T-helper 17 cell (primary cell): ENCODE measurements around the gene NDUFAF2. TPM values are rescaled to one million over a fixed set of nuclear protein-coding genes. Genes with fewer than 3 reads are reported as not detected.

Experiments used
- ATAC-seq: fragments of 150-1000 bp; cut with Tn5 transposase; 2 replicates; pipeline ENCODE4 v1.10.0; 2021; ENCODE audit warnings: mild to moderate bottlenecking, moderate library complexity
- DNase-seq, 3 donors: peaks; one replicate each; pipeline versions ENCODE4 v3.0.0 to v3.0.0-alpha.2; 2020 to 2021
- H3K9me3 ChIP-seq: one replicate; pipeline ENCODE4 v1.7.0; 2013; ENCODE audit warnings: low read length, mild to moderate bottlenecking; ENCODE audit not compliant: control insufficient read depth, poor library complexity, severe bottlenecking
- H3K27ac Mint-ChIP-seq: one replicate; pipeline ENCODE4 v1.8.0; 2022; ENCODE audit warnings: mild to moderate bottlenecking, moderate library complexity, mixed read lengths
- H3K27me3 Mint-ChIP-seq: one replicate; pipeline ENCODE4 v1.8.0; 2022; ENCODE audit warnings: mixed read lengths
- H3K36me3 Mint-ChIP-seq: one replicate; pipeline ENCODE4 v1.8.0; 2022; ENCODE audit warnings: low read depth, mixed read lengths
- H3K4me1 Mint-ChIP-seq: one replicate; pipeline ENCODE4 v1.8.0; 2022; ENCODE audit warnings: mild to moderate bottlenecking, mixed read lengths
- H3K4me3 Mint-ChIP-seq: one replicate; pipeline ENCODE4 v1.8.0; 2022; ENCODE audit warnings: mild to moderate bottlenecking, moderate library complexity, mixed read lengths
- total RNA-seq, 4 donors: library from RNA in 2 of 4; stranded (reverse) in 2 of 4; gene quantifications; one replicate each; pipeline ENCODE4 v1.2.3 and lab custom pipeline; 2022 to 2026

Gene NDUFAF2
- total RNA-seq, 2 donors from 2014 or later, result 10.5 to 14.5 TPM

DNA sequence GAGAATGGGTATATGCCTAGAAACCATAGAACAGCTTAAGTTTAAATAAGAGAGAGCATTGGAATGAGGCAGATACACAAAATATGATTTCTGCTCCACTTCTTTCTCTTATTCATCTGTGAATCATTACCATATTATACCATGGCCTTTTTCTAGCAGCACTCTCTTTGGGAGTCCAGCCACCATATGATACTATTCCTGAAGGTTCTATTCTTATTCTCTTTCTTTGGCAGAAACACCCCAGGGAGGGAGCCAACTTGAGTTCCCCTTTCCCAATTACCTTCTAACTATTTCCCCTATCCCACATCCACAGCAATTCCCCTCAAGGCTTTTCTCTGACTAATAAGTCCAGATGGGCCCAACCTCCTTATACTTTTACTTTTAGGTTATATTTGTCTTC lies 55.9 kb downstream of the NDUFAF2 start:
- no peaks in the 10 kb centered on the region for H3K9me3 ChIP-seq
- Mint-ChIP-seq H3K4me3 (no peak overlapping the region), H3K27ac (no peak overlapping the region), H3K27me3 (no peaks in the 10 kb centered on the region), H3K4me1 (peaks cover 2% of the 10 kb centered on the region), H3K36me3 (peaks cover 2% of the 10 kb centered on the region)
- no peak for ATAC-seq
- DNase-seq, result no peak

- Mint-ChIP-seq H3K4me1 (peaks cover 2% of the 10 kb centered on the region), H3K36me3 (peaks cover 2% of the 10 kb centered on the region), H3K27me3 (no peaks in the 10 kb centered on the region), H3K4me3 (no peak overlapping the region), H3K27ac (no peak overlapping the region)
- no peaks in the 10 kb centered on the region for H3K9me3 ChIP-seq
- DNase-seq (no peak), ATAC-seq (no peak)
Measured at GRCh38 chr5:61001647-61002046, 56.6 kb downstream of the NDUFAF2 start.

DNA sequence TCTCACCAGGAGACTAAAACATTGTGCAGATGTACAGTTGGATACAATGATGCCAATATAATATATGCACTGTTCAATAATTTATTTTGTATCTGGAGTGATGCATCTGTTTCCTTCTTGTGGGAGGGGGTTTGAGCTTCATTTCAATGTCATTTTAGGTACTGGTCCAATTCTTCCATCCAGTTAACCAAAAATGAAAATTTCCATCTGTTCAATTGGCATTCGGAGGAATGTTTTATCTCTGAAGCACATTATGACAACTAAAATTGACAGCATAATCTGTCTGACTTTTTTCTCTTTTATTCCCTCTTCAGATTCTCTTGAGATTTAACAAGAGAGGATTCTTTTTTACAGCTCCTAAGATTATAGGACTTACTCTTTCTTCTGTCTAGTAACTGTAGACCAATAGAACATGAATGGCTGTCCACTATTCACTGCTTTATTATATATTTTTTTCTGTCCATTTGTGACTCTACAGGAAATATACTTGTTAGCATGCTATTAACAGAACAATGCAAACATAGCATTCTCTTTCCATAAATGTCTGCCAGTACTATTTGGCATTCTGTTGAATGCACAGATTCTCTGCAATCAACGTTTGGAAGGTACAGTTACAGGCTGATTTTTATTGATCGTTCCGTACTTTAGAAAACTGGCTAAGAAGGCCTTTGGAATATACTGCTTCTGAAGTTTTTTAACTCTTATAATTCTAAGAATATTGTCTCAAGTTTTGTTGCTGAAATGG lies 57.8 kb downstream of the NDUFAF2 start:
- no peak for ATAC-seq
- no peaks in the 10 kb centered on the region for H3K27me3 Mint-ChIP-seq
- peaks cover 2% of the 10 kb centered on the region for H3K36me3 Mint-ChIP-seq
- no peaks in the 10 kb centered on the region for H3K9me3 ChIP-seq
- no peak overlapping the region for H3K27ac Mint-ChIP-seq
- peaks cover 3% of the 10 kb centered on the region for H3K4me1 Mint-ChIP-seq
- no peak for DNase-seq
- H3K4me3 Mint-ChIP-seq, result no peak overlapping the region

DNA sequence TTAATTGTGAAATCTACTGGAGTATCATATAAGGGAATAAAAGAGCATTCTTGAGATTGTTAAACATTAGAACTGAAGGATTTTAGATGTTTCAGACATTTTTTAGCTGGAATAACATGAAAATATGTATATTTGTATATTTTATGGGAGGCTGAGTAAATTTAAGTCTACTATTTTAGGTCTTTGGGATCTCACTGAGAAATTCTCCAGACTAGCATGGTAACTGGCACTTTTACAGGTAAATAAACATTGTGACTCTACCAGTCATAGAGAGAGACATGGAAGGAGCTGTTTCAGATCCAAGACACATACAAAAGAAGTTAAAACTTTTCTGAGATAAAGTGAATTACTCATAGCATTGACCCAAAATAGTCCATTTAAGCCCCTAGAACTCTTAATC lies 59.4 kb downstream of the NDUFAF2 start:
- H3K9me3 ChIP-seq, result no peaks in the 10 kb centered on the region
- Mint-ChIP-seq H3K27me3 (no peaks in the 10 kb centered on the region), H3K4me3 (no peak overlapping the region), H3K36me3 (peaks cover 2% of the 10 kb centered on the region), H3K4me1 (peaks cover 7% of the 10 kb centered on the region), H3K27ac (no peak overlapping the region)
- ATAC-seq (no peak), DNase-seq (no peak)

GRCh38 chr5:61009907-61010306 lies 64.9 kb downstream of the NDUFAF2 start:
- Mint-ChIP-seq H3K27ac (no peak overlapping the region), H3K4me3 (no peak overlapping the region), H3K36me3 (no peaks in the 10 kb centered on the region), H3K27me3 (no peaks in the 10 kb centered on the region), H3K4me1 (peaks cover 5% of the 10 kb centered on the region)
- H3K9me3 ChIP-seq, result no peaks in the 10 kb centered on the region
- ATAC-seq (no peak), DNase-seq (no peak)

DNA sequence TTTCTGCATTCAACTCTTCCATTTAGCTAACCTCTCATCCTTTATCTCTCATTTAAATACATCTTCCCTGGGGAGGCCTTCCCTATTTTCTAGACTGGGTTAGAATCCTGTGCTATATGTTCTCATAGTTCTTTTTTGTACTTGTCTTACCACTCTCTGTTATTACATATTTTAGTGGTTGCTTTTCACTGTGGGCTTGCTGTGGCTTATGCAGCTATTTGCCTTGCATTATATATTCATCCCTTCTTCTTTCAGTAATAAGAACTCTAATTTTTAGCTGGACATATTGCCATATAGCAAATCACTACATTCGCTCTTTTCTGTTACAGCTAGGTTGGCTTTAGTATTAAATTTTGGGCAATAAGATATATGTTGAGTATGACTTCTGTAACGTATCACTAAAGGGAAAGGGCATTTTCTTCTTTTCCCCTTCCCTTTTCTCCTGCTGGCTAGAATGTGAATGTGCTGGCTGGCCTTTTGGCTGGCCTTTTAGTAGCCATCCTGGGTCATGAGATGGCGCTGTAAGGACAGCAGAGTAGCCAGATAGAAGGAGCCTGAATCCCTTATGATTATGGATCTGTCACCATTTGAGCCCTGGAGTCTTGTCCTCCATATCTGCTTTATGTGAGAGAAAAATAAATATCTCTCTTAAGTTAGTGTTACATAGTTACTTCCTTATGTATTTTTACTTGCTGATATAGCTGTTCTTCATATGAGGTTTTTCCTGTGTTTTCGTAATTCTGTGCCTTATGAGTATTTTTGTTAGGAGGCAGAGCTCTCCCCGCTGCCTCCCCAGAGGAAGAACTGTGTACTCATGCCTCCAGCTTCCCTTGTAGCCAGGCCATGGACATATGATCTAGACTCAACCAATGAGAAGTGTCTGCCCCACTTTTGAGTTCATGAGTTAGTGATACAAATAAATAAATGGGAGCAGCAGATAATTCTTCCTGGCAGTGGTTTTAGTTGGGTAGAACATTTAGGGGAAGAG lies 65.8 kb downstream of the NDUFAF2 start:
- no peak for ATAC-seq
- Mint-ChIP-seq H3K4me1 (peaks cover 5% of the 10 kb centered on the region), H3K27me3 (no peaks in the 10 kb centered on the region), H3K4me3 (no peak overlapping the region), H3K27ac (no peak overlapping the region), H3K36me3 (no peaks in the 10 kb centered on the region)
- no peak for DNase-seq
- no peaks in the 10 kb centered on the region for H3K9me3 ChIP-seq

- no peak for ATAC-seq
- Mint-ChIP-seq H3K27ac (no peak overlapping the region), H3K4me3 (no peak overlapping the region), H3K4me1 (no peaks in the 10 kb centered on the region), H3K27me3 (no peaks in the 10 kb centered on the region), H3K36me3 (no peaks in the 10 kb centered on the region)
- no peak for DNase-seq
- no peaks in the 10 kb centered on the region for H3K9me3 ChIP-seq
Measured at GRCh38 chr5:61018062-61018461, 73.1 kb downstream of the NDUFAF2 start.

- no peak for ATAC-seq
- H3K27me3 Mint-ChIP-seq, result no peaks in the 10 kb centered on the region
- H3K9me3 ChIP-seq, result no peaks in the 10 kb centered on the region
- H3K4me3 Mint-ChIP-seq, result no peak overlapping the region
- no peaks in the 10 kb centered on the region for H3K36me3 Mint-ChIP-seq
- DNase-seq, result no peak
- no peak overlapping the region for H3K27ac Mint-ChIP-seq
- no peaks in the 10 kb centered on the region for H3K4me1 Mint-ChIP-seq
Measured at GRCh38 chr5:61019642-61020041, 74.6 kb downstream of the NDUFAF2 start.

DNA sequence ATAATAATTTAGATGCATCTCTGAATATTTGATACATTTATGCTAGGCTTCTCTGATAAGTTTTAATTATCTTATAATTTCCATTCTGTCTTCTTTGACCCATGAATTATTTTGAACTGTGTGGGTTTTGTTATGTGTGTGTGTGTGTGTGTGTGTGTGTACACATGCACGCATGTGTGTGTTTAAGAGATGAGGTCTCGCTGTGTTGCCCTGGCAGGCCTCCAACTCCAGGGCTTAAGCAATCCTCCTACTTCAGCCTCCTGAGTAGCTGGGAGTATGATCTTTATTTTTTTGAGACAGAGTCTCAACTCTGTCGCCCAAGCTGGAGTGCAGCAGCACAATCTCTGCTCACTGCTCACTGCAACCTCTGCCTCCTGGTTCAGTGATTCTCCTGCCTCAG lies 75.4 kb downstream of the NDUFAF2 start:
- DNase-seq, result no peak
- Mint-ChIP-seq H3K27ac (no peak overlapping the region), H3K4me3 (no peak overlapping the region), H3K4me1 (peaks cover 2% of the 10 kb centered on the region), H3K36me3 (no peaks in the 10 kb centered on the region), H3K27me3 (no peaks in the 10 kb centered on the region)
- ATAC-seq, result no peak
- no peaks in the 10 kb centered on the region for H3K9me3 ChIP-seq

DNA sequence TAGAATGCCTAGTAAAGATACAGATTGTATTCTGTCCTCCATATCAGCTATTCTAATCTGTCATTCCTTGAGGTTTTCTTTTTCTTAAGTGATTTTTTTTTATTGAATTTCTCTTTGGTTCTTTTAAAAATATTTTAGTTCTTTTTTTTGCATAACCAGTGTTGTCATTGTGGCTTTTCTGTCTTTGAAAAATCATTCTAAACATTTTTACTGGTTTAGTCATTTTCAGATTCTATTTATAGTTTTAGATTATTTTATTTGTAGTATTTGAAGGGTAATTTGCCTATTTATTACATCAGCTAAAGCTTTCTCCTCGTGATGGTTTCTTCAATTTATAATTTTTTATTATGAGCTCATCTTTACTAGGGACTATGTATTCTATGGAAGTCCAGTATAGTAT lies 78.1 kb downstream of the NDUFAF2 start:
- DNase-seq (no peak), ATAC-seq (no peak)
- H3K9me3 ChIP-seq, result no peaks in the 10 kb centered on the region
- peaks cover 5% of the 10 kb centered on the region for H3K4me1 Mint-ChIP-seq
- H3K36me3 Mint-ChIP-seq, result no peaks in the 10 kb centered on the region
- H3K27ac Mint-ChIP-seq, result no peak overlapping the region
- no peaks in the 10 kb centered on the region for H3K27me3 Mint-ChIP-seq
- H3K4me3 Mint-ChIP-seq, result no peak overlapping the region

GRCh38 chr5:61026004-61026403 lies 81.0 kb downstream of the NDUFAF2 start:
- no peak overlapping the region for H3K4me3 Mint-ChIP-seq
- H3K27me3 Mint-ChIP-seq, result no peaks in the 10 kb centered on the region
- ATAC-seq (no peak), DNase-seq (no peak)
- H3K4me1 Mint-ChIP-seq, result peaks cover 5% of the 10 kb centered on the region
- H3K36me3 Mint-ChIP-seq, result no peaks in the 10 kb centered on the region
- H3K27ac Mint-ChIP-seq, result no peak overlapping the region
- H3K9me3 ChIP-seq, result no peaks in the 10 kb centered on the region

- H3K9me3 ChIP-seq, result no peaks in the 10 kb centered on the region
- no peak overlapping the region for H3K4me3 Mint-ChIP-seq
- H3K27me3 Mint-ChIP-seq, result no peaks in the 10 kb centered on the region
- ATAC-seq (no peak), DNase-seq (no peak)
- no peaks in the 10 kb centered on the region for H3K36me3 Mint-ChIP-seq
- H3K27ac Mint-ChIP-seq, result no peak overlapping the region
- H3K4me1 Mint-ChIP-seq, result peaks cover 8% of the 10 kb centered on the region
Measured at GRCh38 chr5:61028382-61028781, 83.4 kb downstream of the NDUFAF2 start.

DNA sequence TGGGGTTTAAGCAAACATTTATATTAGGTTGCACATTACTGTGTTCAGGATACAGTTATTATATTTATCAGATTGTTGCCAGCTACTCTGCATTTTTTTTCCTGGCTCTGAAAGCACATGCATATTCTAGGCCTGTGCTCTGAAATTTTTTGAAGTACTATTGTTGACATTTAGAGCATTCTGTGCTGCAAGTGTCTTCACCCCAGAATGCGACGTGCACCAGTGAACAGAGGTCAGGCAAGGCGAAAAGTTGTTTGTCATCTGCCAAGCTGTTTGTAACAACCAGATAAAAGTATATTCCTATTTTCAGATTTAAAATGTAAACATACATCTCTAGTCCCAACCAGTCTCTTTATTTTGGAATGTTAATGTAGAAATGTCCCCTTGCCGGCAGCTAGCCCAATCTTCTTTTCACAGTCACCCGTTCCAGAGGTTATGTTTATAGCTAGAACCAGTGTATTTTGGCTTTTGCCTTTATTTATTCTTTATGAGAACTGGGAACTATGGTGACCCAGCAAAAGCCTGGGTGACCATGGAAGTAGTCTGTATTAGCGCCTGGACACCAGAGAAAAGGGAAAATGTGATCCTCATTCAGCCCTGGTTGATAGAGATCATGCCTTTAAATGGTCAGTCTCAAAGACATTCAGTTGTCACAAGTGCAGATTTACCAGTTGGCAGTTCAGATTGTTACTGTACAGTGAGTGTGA lies 84.6 kb downstream of the NDUFAF2 start:
- Mint-ChIP-seq H3K36me3 (no peaks in the 10 kb centered on the region), H3K27me3 (no peaks in the 10 kb centered on the region), H3K27ac (no peak overlapping the region), H3K4me3 (no peak overlapping the region), H3K4me1 (peaks cover 10% of the 10 kb centered on the region)
- no peak for DNase-seq
- ATAC-seq, result no peak
- H3K9me3 ChIP-seq, result no peaks in the 10 kb centered on the region
